ENCODE measurements around the gene TMEM132D. TPM values are rescaled to one million over a fixed set of nuclear protein-coding genes. Genes with fewer than 3 reads are reported as not detected.
A peak's percentile ranks its signal among the peaks of the same experiment; 100 is the strongest.

The TMEM132D gene
- total RNA-seq, 1 experiment from 2014 or later, result 0.03 TPM

DNA sequence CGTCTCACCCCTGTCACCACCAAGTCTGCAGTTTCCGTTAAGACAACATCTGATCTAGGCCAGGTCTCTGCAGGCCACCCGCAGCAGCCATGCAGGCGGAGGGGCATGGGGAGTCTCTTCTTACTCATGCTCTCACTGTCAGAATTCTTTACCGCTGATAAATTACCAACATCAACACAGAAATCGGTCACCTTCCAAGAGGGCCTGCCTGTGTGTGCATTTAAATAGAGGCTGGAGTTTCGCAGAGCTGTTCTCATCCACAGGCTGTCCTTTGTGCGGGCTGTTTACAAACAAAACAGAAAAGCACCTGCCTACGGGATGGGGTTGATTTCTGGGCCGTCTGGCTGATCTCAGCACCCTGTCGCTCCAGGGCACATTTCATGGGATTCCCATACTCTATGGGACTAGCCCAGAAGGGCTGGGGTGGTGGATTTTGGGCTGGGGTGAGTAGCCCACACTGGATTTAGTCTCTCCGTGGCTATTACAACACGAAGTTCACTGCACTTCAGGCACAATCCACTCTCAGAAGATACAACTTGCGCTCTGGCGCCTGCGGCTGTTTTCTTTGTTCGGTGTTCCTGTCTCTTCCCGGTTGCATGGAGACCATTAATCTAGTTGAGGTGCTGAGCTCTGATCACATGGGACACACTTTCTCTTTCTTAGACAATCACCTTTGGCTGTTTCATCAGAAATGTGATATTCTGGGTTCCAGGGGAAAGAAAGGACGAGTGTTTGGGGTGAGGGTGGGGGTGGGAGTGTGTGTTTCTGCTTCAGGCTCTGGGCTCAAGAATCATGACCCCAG is 719.5 kb downstream of the TMEM132D start:
- Histone ChIP-seq H3K4me3 (no peak overlapping the region), H3K36me3 (no peaks in the 10 kb centered on the region), H3K27me3 (no peaks in the 10 kb centered on the region), H3K9me3 (no peaks in the 10 kb centered on the region)
- DNase-seq, result no peak

DNA sequence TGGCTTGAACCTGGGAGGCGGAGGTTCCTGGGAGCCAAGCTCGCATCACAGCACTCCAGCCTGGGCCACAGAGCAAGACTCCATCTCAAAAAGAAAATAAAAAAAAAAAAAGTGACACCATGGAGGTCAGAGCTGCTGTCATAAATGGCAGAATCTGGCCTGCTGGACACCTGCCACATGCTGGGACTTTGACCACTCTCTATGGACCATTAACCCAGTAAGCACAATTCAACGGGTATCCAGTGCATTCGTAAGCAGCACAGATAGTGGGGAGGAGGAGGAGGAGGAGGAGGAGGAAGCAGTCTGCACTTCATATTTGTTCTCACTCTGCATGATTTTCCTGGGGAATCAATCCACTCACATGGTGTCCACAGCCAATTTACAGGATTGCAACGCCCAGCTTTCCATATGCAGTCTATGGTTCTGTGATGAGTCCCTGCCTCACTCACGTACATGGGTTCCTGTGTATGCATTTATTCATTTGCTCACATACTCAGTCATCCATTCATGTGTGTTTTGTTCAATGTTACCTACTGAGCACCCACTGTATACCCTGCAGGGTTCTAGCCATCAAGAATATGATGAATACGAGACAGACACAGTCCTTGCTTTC is 723.8 kb downstream of the TMEM132D start:
- no peak for DNase-seq
- no peaks in the 10 kb centered on the region for H3K27me3 ChIP-seq
- no peaks in the 10 kb centered on the region for H3K9me3 ChIP-seq
- H3K4me3 ChIP-seq, result no peak overlapping the region
- no peaks in the 10 kb centered on the region for H3K36me3 ChIP-seq

DNA sequence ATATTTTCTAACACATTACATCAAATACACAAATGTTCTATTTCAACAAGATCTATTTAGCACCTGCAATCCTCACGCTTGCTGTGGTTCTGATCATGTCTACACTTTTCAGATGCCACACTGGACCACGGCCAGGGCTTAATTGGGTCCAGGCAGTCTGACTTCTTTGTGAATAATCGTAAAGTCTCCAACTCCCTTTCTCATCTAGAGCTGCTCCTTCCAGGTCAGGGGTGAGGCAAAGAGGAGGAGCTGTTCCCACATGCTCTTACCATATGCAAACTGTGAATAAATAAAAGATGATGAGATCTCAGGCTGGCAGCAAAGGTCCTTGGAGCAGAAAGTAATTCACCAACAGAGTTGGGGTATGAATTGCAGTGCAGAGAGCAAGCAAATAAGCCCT is 733.9 kb downstream of the TMEM132D start:
- no peaks in the 10 kb centered on the region for H3K36me3 ChIP-seq
- no peak for DNase-seq

DNA sequence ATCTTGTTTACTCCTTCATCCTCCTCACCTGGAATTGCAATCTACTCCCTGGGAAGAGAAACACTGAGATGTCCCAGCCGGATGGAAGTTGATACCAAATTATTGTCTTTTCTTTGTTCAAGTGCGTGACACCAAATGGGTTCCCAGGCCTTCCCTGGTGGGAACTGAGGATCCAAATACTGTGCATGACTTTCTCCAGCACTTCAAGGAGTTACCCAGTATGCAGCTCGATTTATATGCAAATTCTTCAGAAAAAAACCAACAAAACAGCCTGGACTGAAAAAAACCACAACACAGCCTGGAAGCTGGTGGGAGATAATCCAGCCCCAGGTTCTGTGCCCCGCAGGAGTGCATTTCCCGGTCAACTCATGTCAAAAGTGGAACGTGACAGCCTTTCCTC is 740.0 kb downstream of the TMEM132D start:
- DNase-seq, result no peak
- Histone ChIP-seq H3K4me3 (no peak overlapping the region), H3K9me3 (no peaks in the 10 kb centered on the region), H3K27me3 (no peaks in the 10 kb centered on the region), H3K36me3 (no peaks in the 10 kb centered on the region)

More for the DNA sequence above, 733.9 kb downstream of the TMEM132D start:
- H3K4me3 ChIP-seq, result no peak overlapping the region
- H3K9me3 ChIP-seq, result no peaks in the 10 kb centered on the region
- H3K27me3 ChIP-seq, result no peaks in the 10 kb centered on the region

DNA sequence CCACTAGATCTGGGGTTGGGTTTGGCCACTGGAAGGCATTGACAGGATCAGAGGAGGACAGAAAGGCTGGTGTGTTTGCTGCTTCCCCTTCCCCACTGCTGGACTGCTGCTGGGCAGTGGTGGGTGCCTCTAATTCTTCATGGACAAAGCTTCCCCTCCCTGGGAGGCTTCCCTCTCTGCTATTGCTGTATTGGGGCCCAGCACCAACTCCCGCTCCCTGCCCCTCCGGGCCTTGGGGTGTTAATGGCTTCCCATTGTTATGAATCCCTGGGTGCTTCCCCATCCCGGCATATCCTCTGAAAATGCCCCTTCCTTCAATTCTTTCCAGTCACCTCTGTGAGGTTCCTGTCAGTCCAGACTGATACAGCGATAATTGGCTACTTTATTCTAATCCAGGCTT is 740.4 kb downstream of the TMEM132D start:
- Histone ChIP-seq H3K4me3 (no peak overlapping the region), H3K36me3 (no peaks in the 10 kb centered on the region), H3K9me3 (no peaks in the 10 kb centered on the region), H3K27me3 (no peaks in the 10 kb centered on the region)
- no peak for DNase-seq

GRCh38 chr12:129162805-129163204 is 741.0 kb downstream of the TMEM132D start:
- Histone ChIP-seq H3K36me3 (no peaks in the 10 kb centered on the region), H3K9me3 (no peaks in the 10 kb centered on the region), H3K4me3 (no peak overlapping the region), H3K27me3 (no peaks in the 10 kb centered on the region)
- no peak for DNase-seq

DNA sequence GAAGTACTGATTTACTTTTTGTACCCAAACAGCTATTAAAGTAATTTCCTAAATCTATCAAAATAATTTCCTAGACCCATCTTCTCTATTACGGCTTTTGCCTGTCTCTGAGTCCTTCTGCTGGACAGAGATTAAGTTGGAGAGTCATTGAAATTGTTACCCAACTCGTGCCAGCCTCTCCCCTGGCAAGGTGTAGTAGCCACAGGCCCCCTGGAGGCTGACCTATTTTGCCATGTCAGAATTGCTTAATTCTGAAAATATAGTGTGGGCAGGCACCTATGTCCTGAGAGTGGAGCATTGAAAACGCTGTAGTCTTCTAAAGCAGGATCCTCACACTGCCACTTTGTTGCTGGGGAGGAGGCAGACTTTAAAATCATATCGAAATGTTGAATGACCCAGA is 742.3 kb downstream of the TMEM132D start:
- DNase-seq, result no peak
- H3K9me3 ChIP-seq, result no peaks in the 10 kb centered on the region
- no peaks in the 10 kb centered on the region for H3K36me3 ChIP-seq
- no peaks in the 10 kb centered on the region for H3K27me3 ChIP-seq
- no peak overlapping the region for H3K4me3 ChIP-seq

GRCh38 chr12:129160282-129160681 is 743.5 kb downstream of the TMEM132D start:
- Histone ChIP-seq H3K9me3 (no peaks in the 10 kb centered on the region), H3K4me3 (no peak overlapping the region), H3K36me3 (no peaks in the 10 kb centered on the region), H3K27me3 (no peaks in the 10 kb centered on the region)
- no peak for DNase-seq

- no peaks in the 10 kb centered on the region for H3K9me3 ChIP-seq
- no peaks in the 10 kb centered on the region; the same call in 1 of the 2 replicates for H3K27me3 ChIP-seq
- H3K36me3 ChIP-seq, result no peaks in the 10 kb centered on the region
- peak; percentile 3 for DNase-seq
- no peak overlapping the region for H3K4me3 ChIP-seq
Measured at GRCh38 chr12:129152351-129153104, 751.3 kb downstream of the TMEM132D start.

GRCh38 chr12:129150721-129151120 is 753.1 kb downstream of the TMEM132D start:
- no peaks in the 10 kb centered on the region for H3K9me3 ChIP-seq
- no peaks in the 10 kb centered on the region for H3K36me3 ChIP-seq
- DNase-seq, result no peak
- H3K4me3 ChIP-seq, result no peak overlapping the region
- H3K27me3 ChIP-seq, result no peaks in the 10 kb centered on the region; the same call in 1 of the 2 replicates

GRCh38 chr12:129145381-129145780 is 758.4 kb downstream of the TMEM132D start:
- Histone ChIP-seq H3K9me3 (no peaks in the 10 kb centered on the region), H3K36me3 (no peaks in the 10 kb centered on the region), H3K27me3 (no peaks in the 10 kb centered on the region), H3K4me3 (no peak overlapping the region)
- no peak for DNase-seq

DNA sequence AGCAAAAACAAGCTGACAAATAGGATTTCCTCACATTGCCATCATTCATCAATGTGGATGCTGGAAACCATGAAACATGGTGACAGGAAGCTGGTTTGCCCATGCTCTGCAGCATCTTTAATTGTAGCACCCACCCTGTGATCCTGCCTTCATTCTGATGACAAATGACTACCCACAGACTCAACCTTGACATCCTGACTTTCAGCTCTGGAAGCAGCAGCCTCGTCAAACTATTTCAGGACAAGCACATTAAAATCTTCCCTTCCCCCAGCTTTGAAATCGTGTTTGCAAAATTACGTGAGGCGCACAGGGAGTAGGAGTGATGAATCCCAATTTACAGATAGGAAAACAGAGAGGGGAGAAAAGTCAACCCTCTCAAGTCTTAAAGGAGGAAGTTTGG is 765.0 kb downstream of the TMEM132D start:
- Histone ChIP-seq H3K27me3 (no peaks in the 10 kb centered on the region), H3K36me3 (no peaks in the 10 kb centered on the region), H3K9me3 (no peaks in the 10 kb centered on the region), H3K4me3 (no peak overlapping the region)
- DNase-seq, result no peak

- no peaks in the 10 kb centered on the region for H3K36me3 ChIP-seq
- H3K27me3 ChIP-seq, result no peaks in the 10 kb centered on the region
- DNase-seq, result no peak
- no peak overlapping the region for H3K4me3 ChIP-seq
- no peaks in the 10 kb centered on the region for H3K9me3 ChIP-seq
Measured at GRCh38 chr12:129136694-129137325, 767.0 kb downstream of the TMEM132D start.

DNA sequence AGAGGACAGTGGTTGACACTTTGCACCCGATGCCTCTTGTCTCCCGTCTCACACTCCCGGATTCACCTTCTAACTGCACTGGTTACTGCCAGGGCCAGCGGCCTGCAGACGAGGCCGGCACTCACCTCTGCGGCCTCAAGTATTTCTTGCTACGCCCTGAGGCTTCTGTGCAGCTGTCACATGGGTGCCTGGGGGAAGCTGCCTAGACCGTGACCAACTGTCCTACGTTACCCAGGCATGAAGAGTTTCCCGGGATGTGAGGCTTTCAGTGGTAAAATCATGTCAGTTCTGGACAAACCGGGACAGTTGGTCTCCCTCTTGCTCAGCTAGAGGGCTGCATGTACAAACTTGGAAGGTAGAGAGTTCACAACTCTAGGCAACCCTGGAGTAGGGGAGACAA is 776.1 kb downstream of the TMEM132D start:
- no peak for DNase-seq
- no peaks in the 10 kb centered on the region for H3K27me3 ChIP-seq
- H3K4me3 ChIP-seq, result no peak overlapping the region
- H3K36me3 ChIP-seq, result no peaks in the 10 kb centered on the region
- H3K9me3 ChIP-seq, result no peaks in the 10 kb centered on the region

DNA sequence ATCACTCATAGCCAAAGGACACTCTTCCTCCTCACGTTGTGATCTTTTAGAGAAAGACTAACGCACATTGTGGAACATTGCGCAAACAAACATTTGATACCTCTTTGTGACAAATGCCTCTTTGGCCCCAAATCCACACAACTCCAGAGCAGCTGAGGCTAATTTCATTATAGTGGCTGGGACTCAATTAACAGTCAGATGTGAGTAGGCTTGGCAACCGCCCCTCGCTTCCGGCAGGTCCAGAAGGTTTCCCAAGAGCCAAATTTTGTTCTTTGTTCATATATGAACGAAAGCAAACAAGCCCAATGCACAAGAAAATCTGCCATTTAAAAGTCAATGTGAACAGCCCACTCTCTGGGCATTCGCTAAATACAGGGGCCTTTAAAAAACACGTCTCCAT is 776.6 kb downstream of the TMEM132D start:
- Histone ChIP-seq H3K27me3 (no peaks in the 10 kb centered on the region), H3K9me3 (no peaks in the 10 kb centered on the region), H3K4me3 (no peak overlapping the region), H3K36me3 (no peaks in the 10 kb centered on the region)
- no peak for DNase-seq

DNA sequence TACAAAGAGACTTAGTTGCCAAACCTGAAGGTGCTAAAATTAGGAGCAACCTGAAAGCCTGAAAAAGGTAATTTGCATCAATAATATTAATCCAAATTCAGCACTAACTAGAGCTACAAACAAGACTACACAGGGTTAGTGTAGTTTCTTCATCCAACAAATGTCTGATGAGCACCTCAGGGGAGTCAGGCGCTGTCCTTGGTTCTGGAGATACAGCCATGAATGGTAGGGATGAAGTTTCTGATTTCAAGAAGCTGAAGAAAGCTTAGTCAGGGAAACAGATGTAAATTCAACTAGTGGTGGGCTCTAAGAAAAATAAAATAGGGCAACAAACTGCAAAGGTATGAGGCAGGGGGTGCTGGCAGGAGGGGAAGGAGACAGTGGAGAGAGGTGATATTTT is 784.3 kb downstream of the TMEM132D start:
- no peak for DNase-seq
- no peak overlapping the region for H3K4me3 ChIP-seq
- H3K36me3 ChIP-seq, result no peaks in the 10 kb centered on the region
- H3K9me3 ChIP-seq, result no peaks in the 10 kb centered on the region
- H3K27me3 ChIP-seq, result no peaks in the 10 kb centered on the region

GRCh38 chr12:129115558-129115957 is 788.3 kb downstream of the TMEM132D start:
- no peaks in the 10 kb centered on the region for H3K27me3 ChIP-seq
- H3K4me3 ChIP-seq, result no peak overlapping the region
- DNase-seq, result no peak
- H3K36me3 ChIP-seq, result no peaks in the 10 kb centered on the region
- no peaks in the 10 kb centered on the region for H3K9me3 ChIP-seq

Measured in MG63 (cell line).